Measurements from ENCODE around the gene CHSY1.

CHSY1 gene

DNA sequence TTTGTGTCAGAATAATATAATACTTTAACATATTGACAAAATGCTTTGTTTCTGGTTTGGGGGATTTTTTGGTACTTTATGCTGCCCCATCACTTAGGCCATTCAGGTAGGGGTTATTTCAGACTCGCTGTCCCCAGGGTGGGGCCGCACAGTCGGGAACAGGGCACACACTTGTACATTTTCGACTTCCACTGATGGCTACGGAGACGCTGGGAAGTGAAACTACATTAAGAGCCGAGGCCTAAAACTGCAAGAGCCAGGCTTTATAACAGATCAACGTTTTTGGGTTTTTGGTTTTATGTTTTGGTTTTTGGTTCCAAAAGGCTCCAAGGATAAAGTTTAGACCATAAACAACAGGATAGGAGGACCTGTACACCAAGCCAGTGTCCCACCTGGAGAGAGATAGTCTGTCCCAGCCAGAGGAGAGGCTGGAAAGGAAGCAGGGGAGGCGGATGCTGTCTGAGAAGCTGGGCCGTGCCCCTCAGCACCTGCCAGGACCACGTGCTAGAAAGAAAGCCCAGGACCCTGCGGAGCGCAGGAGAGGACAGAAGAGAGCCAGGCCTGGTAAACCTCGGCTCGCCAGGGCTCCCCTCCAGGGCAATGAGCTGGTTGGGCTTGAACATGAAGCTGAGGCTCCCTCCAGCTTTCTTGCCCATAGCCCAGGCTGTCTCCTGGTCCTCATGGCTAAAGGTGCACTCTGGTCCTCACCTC, 111.7 kb downstream of the CHSY1 start:
- H3K27me3 ChIP-seq, result no peaks in the 10 kb centered on the region
- no peak for TF ChIP-seq Cebpa-rat (IDR thresholded peaks at IDR 0.05)
- H3K27ac ChIP-seq, result peak overlapping the region; percentile 71
- peak overlapping the region; percentile 55 for H3K9ac ChIP-seq
- peak overlapping the region; percentile 26; the same call in 1 of the 2 replicates for H3K4me3 ChIP-seq
- H3K4me2 ChIP-seq, result peak overlapping the region; percentile 86
- H3K9me3 ChIP-seq, result 0 out of 2 replicates have a peak, but pooled peaks cover under 1% of the 10 kb centered on the region
- no peaks in the 10 kb centered on the region for H4K20me1 ChIP-seq
- H3K4me1 ChIP-seq, result peaks cover 58% of the 10 kb centered on the region
- no peaks in the 10 kb centered on the region for H3K36me3 ChIP-seq

GRCh38 chr15:101138913-101139880, 112.7 kb downstream of the CHSY1 start:
- H3K9me3 ChIP-seq, result peaks cover 10% of the 10 kb centered on the region
- peak overlapping the region; percentile 20; the same call in 1 of the 2 replicates for H3K4me3 ChIP-seq
- H3K4me1 ChIP-seq, result peaks cover 62% of the 10 kb centered on the region
- peak overlapping the region; percentile 55 for H3K9ac ChIP-seq
- no peaks in the 10 kb centered on the region for H3K27me3 ChIP-seq
- peak overlapping the region; percentile 86 for H3K4me2 ChIP-seq
- no peaks in the 10 kb centered on the region for H4K20me1 ChIP-seq
- peak overlapping the region; percentile 71 for H3K27ac ChIP-seq
- TF ChIP-seq Cebpa-rat (IDR thresholded peaks at IDR 0.05), result no peak
- no peaks in the 10 kb centered on the region for H3K36me3 ChIP-seq

DNA sequence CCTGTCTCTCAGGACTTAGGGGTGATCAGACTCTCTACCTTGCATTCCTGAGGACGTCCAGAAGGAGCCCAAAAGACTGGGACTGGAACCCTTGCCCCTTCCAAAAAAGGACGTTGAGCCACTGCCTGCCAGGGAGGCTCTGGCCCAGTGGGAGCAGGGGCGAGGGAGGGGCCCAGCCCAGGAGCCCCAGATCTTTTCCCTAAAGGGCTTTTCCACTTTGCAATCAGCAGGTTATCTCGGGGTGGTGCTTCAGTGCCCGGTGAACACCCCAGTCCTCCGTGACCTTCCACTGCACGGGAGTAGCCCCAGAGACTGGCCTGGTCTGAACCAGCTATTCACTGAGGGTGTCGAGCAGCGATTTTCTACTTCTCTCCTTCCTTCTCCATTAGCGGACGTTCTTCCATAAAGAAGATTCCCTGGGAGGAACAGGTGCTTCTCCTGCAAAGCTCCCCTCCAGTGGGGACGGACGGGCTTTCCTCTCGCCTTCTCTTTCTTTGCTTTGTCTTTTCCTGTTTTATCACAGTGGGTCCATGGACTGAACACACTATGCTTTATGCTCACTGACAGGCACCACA, 113.7 kb downstream of the CHSY1 start:
- no peak for TF ChIP-seq Cebpa-rat (IDR thresholded peaks at IDR 0.05)
- no peaks in the 10 kb centered on the region for H3K36me3 ChIP-seq
- no peaks in the 10 kb centered on the region for H4K20me1 ChIP-seq
- H3K27me3 ChIP-seq, result no peaks in the 10 kb centered on the region
- peaks cover 12% of the 10 kb centered on the region for H3K9me3 ChIP-seq
- H3K4me2 ChIP-seq, result peak overlapping the region; percentile 86
- H3K4me1 ChIP-seq, result peaks cover 73% of the 10 kb centered on the region
- H3K9ac ChIP-seq, result peak overlapping the region; percentile 55
- H3K27ac ChIP-seq, result peak overlapping the region; percentile 71
- peak overlapping the region; percentile 23; the same call in 1 of the 2 replicates for H3K4me3 ChIP-seq

DNA sequence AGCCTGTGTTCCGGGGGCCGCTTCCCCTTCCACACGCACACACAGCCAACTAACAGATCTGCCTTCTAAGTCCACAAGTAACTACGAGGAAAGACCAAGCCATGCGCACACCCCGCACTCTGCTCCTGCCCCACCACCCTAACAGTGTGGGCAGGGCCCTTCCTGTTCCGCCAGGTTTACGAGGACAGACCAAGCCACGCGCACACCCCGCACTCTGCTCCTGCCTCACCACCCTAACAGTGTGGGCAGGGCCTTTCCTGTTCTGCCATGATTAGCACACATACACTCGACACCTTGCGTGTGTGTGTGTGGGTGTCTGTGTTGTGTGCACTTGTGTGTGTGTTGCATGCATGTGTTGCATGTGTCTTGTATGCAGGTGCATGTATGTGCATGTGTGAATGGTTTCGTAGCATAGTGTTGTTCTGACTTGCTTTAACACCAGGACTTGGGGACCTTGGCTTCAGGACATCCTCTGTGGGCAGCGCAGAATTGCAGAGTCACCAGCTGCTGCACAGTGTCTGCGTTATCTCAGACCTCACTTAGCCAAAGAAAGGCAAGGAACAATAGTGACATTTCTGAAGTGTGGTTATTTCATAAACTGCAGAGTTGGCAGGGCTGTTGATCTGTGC, 114.4 kb downstream of the CHSY1 start:
- Histone ChIP-seq H3K27ac (no peak overlapping the region), H3K9ac (no peak overlapping the region), H3K4me2 (peak overlapping the region; percentile 86), H3K9me3 (peaks cover 12% of the 10 kb centered on the region), H4K20me1 (no peaks in the 10 kb centered on the region), H3K4me3 (no peak overlapping the region), H3K4me1 (peaks cover 80% of the 10 kb centered on the region), H3K27me3 (no peaks in the 10 kb centered on the region), H3K36me3 (no peaks in the 10 kb centered on the region)
- no peak for TF ChIP-seq Cebpa-rat (IDR thresholded peaks at IDR 0.05)

GRCh38 chr15:101136381-101137268, 115.2 kb downstream of the CHSY1 start:
- Histone ChIP-seq H3K4me2 (peak overlapping the region; percentile 86), H3K27ac (no peak overlapping the region), H3K4me3 (no peak overlapping the region), H3K9me3 (peaks cover 12% of the 10 kb centered on the region), H3K36me3 (no peaks in the 10 kb centered on the region), H3K9ac (no peak overlapping the region), H3K27me3 (no peaks in the 10 kb centered on the region), H3K4me1 (peaks cover 85% of the 10 kb centered on the region), H4K20me1 (no peaks in the 10 kb centered on the region)
- no peak for TF ChIP-seq Cebpa-rat (IDR thresholded peaks at IDR 0.05)

- H3K27ac ChIP-seq, result 0 out of 2 replicates have a peak overlapping the region, but pooled peaks have one; percentile 21
- peaks cover 12% of the 10 kb centered on the region for H3K9me3 ChIP-seq
- H4K20me1 ChIP-seq, result no peaks in the 10 kb centered on the region
- H3K27me3 ChIP-seq, result no peaks in the 10 kb centered on the region
- H3K4me2 ChIP-seq, result peak overlapping the region; percentile 86
- H3K4me1 ChIP-seq, result peaks cover 87% of the 10 kb centered on the region
- no peaks in the 10 kb centered on the region for H3K36me3 ChIP-seq
- H3K4me3 ChIP-seq, result no peak overlapping the region
- no peak for TF ChIP-seq Cebpa-rat (IDR thresholded peaks at IDR 0.05)
- no peak overlapping the region for H3K9ac ChIP-seq
These were observed 116.2 kb downstream of the CHSY1 start for GRCh38 chr15:101135532-101136166.

DNA sequence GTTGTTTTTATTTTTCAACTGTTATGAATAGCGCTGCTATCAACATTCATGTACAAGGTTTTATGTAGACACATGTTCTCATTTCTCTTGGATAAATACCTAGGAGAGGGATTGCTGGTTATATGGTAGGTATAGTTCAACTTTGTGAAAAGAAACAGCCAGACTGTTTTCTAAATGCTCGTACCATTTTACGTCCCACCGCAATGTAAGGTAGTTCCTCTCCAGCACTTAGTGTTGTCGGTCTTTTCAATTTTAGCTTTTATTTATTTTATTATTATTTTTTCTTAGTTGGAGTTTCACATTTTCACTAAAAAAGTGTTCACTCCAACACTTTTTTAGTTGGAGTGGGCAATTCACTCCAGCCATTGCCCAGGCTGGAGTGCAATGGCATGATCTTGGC, 117.1 kb downstream of the CHSY1 start:
- peaks cover 80% of the 10 kb centered on the region for H3K4me1 ChIP-seq
- H3K9ac ChIP-seq, result no peak overlapping the region
- H3K27ac ChIP-seq, result no peak overlapping the region
- no peak for TF ChIP-seq Cebpa-rat (IDR thresholded peaks at IDR 0.05)
- no peaks in the 10 kb centered on the region for H3K36me3 ChIP-seq
- peaks cover 12% of the 10 kb centered on the region for H3K9me3 ChIP-seq
- H3K27me3 ChIP-seq, result no peaks in the 10 kb centered on the region
- no peaks in the 10 kb centered on the region for H4K20me1 ChIP-seq
- H3K4me3 ChIP-seq, result no peak overlapping the region
- H3K4me2 ChIP-seq, result no peak overlapping the region

DNA sequence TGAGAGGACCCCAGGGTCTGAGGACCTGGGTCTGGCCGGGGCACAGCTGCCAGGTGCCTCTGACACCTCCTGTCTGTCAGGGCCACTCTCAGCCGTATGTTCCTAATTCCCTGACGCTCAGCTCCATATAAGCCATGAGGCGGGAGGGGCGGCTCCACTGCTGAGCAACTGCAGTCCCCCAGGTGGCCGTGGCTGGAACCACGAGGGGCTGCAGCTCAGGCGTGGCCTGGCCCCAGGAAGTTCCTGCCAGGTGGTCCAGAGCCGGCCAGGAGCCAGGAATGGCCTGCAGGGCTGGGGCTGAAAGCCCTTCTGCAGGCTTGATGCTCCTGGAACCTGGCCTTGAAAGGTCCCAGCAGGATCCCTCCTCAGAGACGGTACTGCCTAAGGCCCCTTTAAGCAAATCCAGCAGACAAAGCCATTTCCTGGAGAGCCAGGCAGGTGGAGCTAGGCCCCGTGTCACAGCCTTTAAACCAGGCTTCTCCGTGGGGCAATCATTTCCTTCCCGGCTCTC, 118.0 kb downstream of the CHSY1 start:
- no peak for TF ChIP-seq Cebpa-rat (IDR thresholded peaks at IDR 0.05)
- Histone ChIP-seq H3K36me3 (no peaks in the 10 kb centered on the region), H3K9me3 (peaks cover 13% of the 10 kb centered on the region), H3K27me3 (no peaks in the 10 kb centered on the region), H3K4me2 (peak overlapping the region; percentile 70), H3K4me1 (peaks cover 80% of the 10 kb centered on the region), H3K4me3 (no peak overlapping the region), H4K20me1 (no peaks in the 10 kb centered on the region), H3K27ac (peak overlapping the region; percentile 65), H3K9ac (peak overlapping the region; percentile 17; the same call in 1 of the 2 replicates)

Data from BLaER1 (cell line).